NB4 (cell line): ENCODE results near the gene LRP1B.

Experiments
- CTCF ChIP-seq: IDR thresholded peaks from one replicate; pipeline ENCODE4 v1.5.1; 2012; ENCODE audit warnings: low read depth, low read length
- MAX ChIP-seq: IDR thresholded peaks from 2 replicates; pipeline ENCODE4 v1.6.1; 2011; ENCODE audit warnings: low read depth, low read length
- POLR2A ChIP-seq: IDR thresholded peaks from 2 replicates; pipeline ENCODE4 v1.6.1; 2011; ENCODE audit warnings: mild to moderate bottlenecking; ENCODE audit not compliant: insufficient read length; ENCODE audit errors: extremely low read depth

DNA sequence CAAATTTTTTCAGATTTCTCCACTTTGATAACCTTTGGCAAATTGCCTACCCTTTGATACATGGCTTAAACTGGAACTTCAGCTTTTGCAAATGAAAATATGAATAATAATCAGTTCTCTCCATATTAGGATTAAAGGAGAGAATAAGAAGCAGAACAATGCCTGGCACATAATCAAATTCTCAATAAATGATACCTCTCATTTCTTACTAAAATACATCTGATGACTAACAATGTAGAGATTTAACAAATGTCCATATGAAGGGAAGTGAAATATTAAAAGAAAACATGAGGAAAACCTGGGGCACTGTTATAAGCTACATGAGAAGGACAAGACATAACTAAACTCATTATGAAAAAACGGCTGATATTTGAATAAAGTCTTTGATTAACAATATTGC, 1103.6 kb downstream of the LRP1B start:
- no peak for TF ChIP-seq CTCF
- TF ChIP-seq POLR2A = no peak
- no peak for TF ChIP-seq MAX
